K562 (cell line): ENCODE results near the gene C21orf58. TPM values are rescaled to one million over a fixed set of nuclear protein-coding genes. Genes with fewer than 3 reads are reported as not detected.

ENCODE experiments used
- BRF1 ChIP-seq: IDR thresholded peaks from 3 replicates; pipeline ENCODE4 v1.6.1; 2011; ENCODE audit warnings: borderline replicate concordance, mild to moderate bottlenecking; ENCODE audit not compliant: insufficient read length; ENCODE audit errors: extremely low read depth
- CCNT2 ChIP-seq: IDR thresholded peaks from 2 replicates; pipeline ENCODE4 v1.6.1; 2011; ENCODE audit warnings: borderline replicate concordance, low read depth, mild to moderate bottlenecking, moderate library complexity, mixed read lengths, low read length; ENCODE audit not compliant: insufficient read length; ENCODE audit errors: extremely low read depth
- CEBPG ChIP-seq, 3 experiments: fragments of 200-800 bp in 1 of 3; sonication (Bioruptor generic) in 1 of 3; sonication (generic) in 1 of 3; formaldehyde crosslinking in 1 of 3; IDR thresholded peaks in 2 of 3; conservative IDR thresholded peaks in 1 of 3; 2 replicates each; pipeline versions ENCODE4 v1.6.1 to v1.8.0; 2016 to 2022; ENCODE audit warnings: missing compliant biosample characterization in 2 of 3, missing genetic modification characterization in 2 of 3, mild to moderate bottlenecking in 1 of 3, missing genetic modification reagents in 1 of 3
- DEAF1 ChIP-seq: fragments of 450-650 bp; formaldehyde crosslinking; IDR thresholded peaks from 2 replicates; pipeline ENCODE4 v1.4.0; 2020; ENCODE audit warnings: mild to moderate bottlenecking, moderate library complexity
- DNMT1 ChIP-seq: fragments of 450-650 bp; IDR thresholded peaks from 2 replicates; pipeline ENCODE4 v1.6.1; 2016; ENCODE audit warnings: antibody characterized with exemption, mild to moderate bottlenecking
- ESRRA ChIP-seq: fragments of 450-650 bp; IDR thresholded peaks from 2 replicates; pipeline ENCODE4 v1.6.1; 2014; ENCODE audit warnings: low read depth, mild to moderate bottlenecking, moderate library complexity, borderline replicate concordance
- FOSL1 ChIP-seq: fragments of 200-800 bp; sonication (Bioruptor generic); conservative IDR thresholded peaks from 2 replicates; pipeline ENCODE4 v1.6.1; 2016; ENCODE audit warnings: missing genetic modification characterization, missing compliant biosample characterization
- FOXJ2 ChIP-seq: fragments of 200-800 bp; sonication (Bioruptor generic); IDR thresholded peaks from 2 replicates; pipeline ENCODE4 v1.6.1; 2016; ENCODE audit warnings: missing genetic modification characterization, missing compliant biosample characterization
- FOXM1 ChIP-seq, 2 experiments: fragments of 450-650 bp in 1 of 2; sonication (generic) in 1 of 2; formaldehyde crosslinking in 1 of 2; IDR thresholded peaks; 2 replicates each; pipeline versions ENCODE4 v1.6.1 to v1.9.0; 2017 to 2022; ENCODE audit warnings: low read depth in 2 of 2, mild to moderate bottlenecking in 2 of 2, missing genetic modification reagents in 1 of 2, moderate library complexity in 1 of 2
- HCFC1 ChIP-seq: IDR thresholded peaks from 2 replicates; pipeline ENCODE4 v1.6.1; 2012; ENCODE audit warnings: low read depth, low read length, improper control_type of control experiment
- MCM2 ChIP-seq: fragments of 450-650 bp; IDR thresholded peaks from 2 replicates; pipeline ENCODE4 v1.6.1; 2017; ENCODE audit warnings: low read depth, mild to moderate bottlenecking
- PCBP1 ChIP-seq: fragments of 200-400 bp; formaldehyde crosslinking; IDR thresholded peaks from 2 replicates; pipeline ENCODE4 v1.6.1; 2018; ENCODE audit warnings: mild to moderate bottlenecking, low read depth, low read length; ENCODE audit not compliant: poor library complexity, severe bottlenecking
- PML ChIP-seq: IDR thresholded peaks from 2 replicates; pipeline ENCODE4 v1.6.1; 2012; ENCODE audit warnings: low read length, inconsistent platforms
- RNF2 ChIP-seq: sonication (generic); IDR thresholded peaks from 2 replicates; pipeline ENCODE4 v1.6.1; 2016
- SMAD2 ChIP-seq: fragments of 150-350 bp; IDR thresholded peaks from 2 replicates; pipeline ENCODE4 v1.6.1; 2014; ENCODE audit warnings: low read depth, mild to moderate bottlenecking, low read length
- SMARCA5 ChIP-seq: fragments of 450-650 bp; IDR thresholded peaks from 2 replicates; pipeline ENCODE4 v1.6.1; 2016
- SOX6 ChIP-seq: fragments of 450-650 bp; IDR thresholded peaks from 2 replicates; pipeline ENCODE4 v1.6.1; 2014; ENCODE audit warnings: mild to moderate bottlenecking
- TGIF2 ChIP-seq: sonication (generic); formaldehyde crosslinking; IDR thresholded peaks from 2 replicates; pipeline ENCODE4 v1.8.1; 2022; ENCODE audit warnings: mild to moderate bottlenecking, missing genetic modification reagents, moderate library complexity
- ZBTB1 ChIP-seq: sonication (generic); formaldehyde crosslinking; IDR thresholded peaks from 2 replicates; pipeline ENCODE4 v1.8.1; 2023; ENCODE audit warnings: missing genetic modification reagents, low read depth, mild to moderate bottlenecking, borderline replicate concordance
- ZNF175 ChIP-seq: fragments of 200-800 bp; sonication (Bioruptor generic); IDR thresholded peaks from 2 replicates; pipeline ENCODE4 v1.6.1; 2016; ENCODE audit warnings: low read depth, mild to moderate bottlenecking, missing genetic modification characterization, missing compliant biosample characterization
- ZNF280B ChIP-seq: fragments of 250-450 bp; sonication (Bioruptor Pico); IDR thresholded peaks from 2 replicates; pipeline ENCODE4 v1.5.1; 2021; ENCODE audit warnings: mild to moderate bottlenecking
- ZNF436 ChIP-seq: fragments of 250-450, 450-650 bp; sonication (Bioruptor Pico); formaldehyde crosslinking; IDR thresholded peaks from 2 replicates; pipeline ENCODE4 v1.7.0; 2020; ENCODE audit warnings: mild to moderate bottlenecking
- polyA plus RNA-seq, 8 experiments: library from polyadenylated mRNA; depleted of rRNA in 4 of 8; stranded (reverse) in 5 of 8; unstranded in 3 of 8; fragments of >200 nt; fragmentation: Nextera tagmentation in 2 of 8; fragmentation: Illumina TruSeq in 1 of 8; extraction: Ambion mirVana in 2 of 8; extraction: Trizol in 1 of 8; gene quantifications; 2 replicates each; pipeline versions ENCODE4 v1.2.1 to v1.2.3, GENCODE V29; 2011 to 2014; ENCODE audit warnings: inconsistent platforms in 1 of 8, missing spikeins in 1 of 8
- total RNA-seq, 7 experiments: library from RNA; depleted of rRNA in 6 of 7; stranded (reverse); fragments of >200 nt in 6 of 7; fragmentation: Illumina TruSeq in 2 of 7; extraction: Trizol in 2 of 7; gene quantifications; 2 replicates each; pipeline versions ENCODE4 v1.2.1 to v1.2.3, GENCODE V29; 2011 to 2021; ENCODE audit warnings: low replicate concordance in 1 of 7

C21orf58 gene
- total and polyA plus RNA-seq, 9 of the 15 experiments (the other 6 are each of a cell fraction or from before 2014, with no cell fraction given) = 1.2 to 30.5 (median 12.4) TPM

DNA sequence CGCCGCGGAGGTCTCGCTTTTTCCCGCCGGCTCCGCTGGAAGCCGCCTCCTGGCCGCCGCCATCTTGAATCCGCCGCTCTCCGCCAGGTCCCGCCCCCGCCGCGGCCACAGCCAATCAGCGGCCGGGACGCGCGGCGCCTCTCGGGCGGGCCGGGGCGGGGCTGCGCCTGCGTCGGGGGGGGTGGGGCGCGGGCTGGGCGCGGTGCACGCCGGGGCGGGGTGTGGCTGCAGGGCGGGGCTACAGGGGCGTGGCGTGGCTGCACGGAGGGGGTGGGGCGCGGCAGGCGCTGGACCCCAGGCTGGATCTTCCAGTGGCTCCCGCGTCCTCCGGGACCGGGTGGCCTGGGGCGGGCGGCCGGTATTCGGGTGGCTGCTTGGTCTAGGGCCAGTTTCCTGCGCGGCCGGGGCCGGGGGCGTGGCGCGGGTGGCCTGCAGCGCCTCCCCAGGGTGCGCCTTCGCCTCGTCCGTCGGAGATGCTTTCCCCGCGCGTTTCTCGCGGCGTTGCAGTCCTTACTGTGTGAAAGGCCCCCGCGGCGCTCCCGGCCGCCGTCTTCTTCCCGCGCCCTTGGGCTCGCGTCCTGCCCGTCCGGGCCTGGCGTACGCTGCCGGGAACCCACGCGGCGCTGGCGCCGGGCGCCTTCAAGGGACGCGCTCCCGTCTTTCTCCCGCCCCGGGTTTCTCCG, 861 bp upstream of the C21orf58 start (continued):
- TF ChIP-seq HCFC1 (peak; percentile 33), ZNF280B (no peak), CEBPG (CRISPR knock-in tag; IDR thresholded peaks at IDR 0.05) (no peak), CEBPG (tag; conservative IDR thresholded peaks at IDR 0.05 in 1 of 2, IDR thresholded peaks at IDR 0.05 in 1 of 2) (no peak), SMAD2 (no peak), FOXJ2 (no peak; the same call in none of the 2 replicates), ZNF436 (CRISPR knock-in tag) (no peak), ESRRA (peak; percentile 14; the same call in 1 of the 2 replicates), TGIF2 (CRISPR knock-in tag) (peak; percentile 96; the same call in 1 of the 2 replicates), SOX6 (no peak), ZBTB1 (no peak), PCBP1 (no peak), BRF1 (no peak), RNF2 (0 out of 2 replicates have a peak, but pooled peaks have one; percentile 39), DEAF1 (CRISPR knock-in tag) (no peak), DNMT1 (no peak), FOXM1 (IDR thresholded peaks at IDR 0.05; ENCODE audit: low read depth) (no peak), FOXM1 (CRISPR knock-in tag; IDR thresholded peaks at IDR 0.05; ENCODE audit: low read depth) (no peak; the same call in 1 of the 2 replicates), MCM2 (no peak), SMARCA5 (no peak), ZNF175 (peak; percentile 77; the same call in 1 of the 2 replicates), CCNT2 (peak; percentile 28), FOSL1 (tag) (peak; percentile 1; the same call in 1 of the 2 replicates), PML (peak; percentile 46; the same call in 1 of the 2 replicates)
